HG03025 (cell line): ENCODE measurements around the gene PMS1.
"Not testable (repeated sequence)": the region's sequence is repeated elsewhere in the genome, so short reads cannot be mapped to it uniquely, and the experiment has no call there.

ENCODE experiments used
- ATAC-seq: cut with Tn5 transposase; IDR thresholded peaks from one replicate; pipeline ENCODE4 v1.9.1; 2021; ENCODE audit warnings: mild to moderate bottlenecking, moderate library complexity; ENCODE audit not compliant: unreplicated experiment, low FRiP score

The PMS1 gene

DNA sequence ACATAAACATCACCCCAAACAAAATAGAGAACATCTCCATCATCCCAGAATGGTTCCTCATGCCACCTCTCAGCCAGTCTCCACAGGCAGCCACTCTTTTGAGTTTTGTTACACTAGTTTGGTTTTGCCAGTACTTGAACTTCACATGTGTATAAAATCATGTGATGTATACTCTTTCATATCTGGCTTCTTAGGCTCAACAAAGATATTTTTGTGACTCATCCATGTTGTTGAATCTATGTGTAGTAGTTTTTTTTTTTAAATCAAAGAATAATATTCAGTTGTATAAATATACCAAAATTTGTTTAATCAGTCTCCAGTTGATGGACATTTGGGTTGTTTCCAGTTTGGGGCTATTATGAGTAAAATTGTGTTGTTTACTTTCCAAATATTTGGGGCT, 75.9 kb downstream of the PMS1 start:
- ATAC-seq: no peak

DNA sequence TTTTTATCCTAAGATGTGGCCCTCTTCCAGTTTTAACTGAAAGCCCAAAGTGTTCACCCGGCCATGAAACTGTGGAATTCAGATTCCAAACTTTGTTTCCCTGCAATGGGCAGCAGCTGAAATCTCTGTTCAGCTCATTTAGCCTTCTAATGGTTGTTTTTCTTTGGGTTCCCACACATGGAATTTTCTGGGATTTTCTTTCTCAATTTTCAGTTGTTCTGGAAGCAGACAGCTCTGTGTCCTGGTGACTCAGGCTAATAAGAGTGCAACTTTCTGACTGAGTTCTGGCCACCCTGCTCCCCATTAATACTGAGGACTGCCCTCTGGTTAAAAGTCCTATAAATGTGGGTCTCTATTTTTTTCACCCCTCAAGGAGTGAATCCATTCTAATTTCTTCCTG, 78.5 kb downstream of the PMS1 start:
- no peak for ATAC-seq

DNA sequence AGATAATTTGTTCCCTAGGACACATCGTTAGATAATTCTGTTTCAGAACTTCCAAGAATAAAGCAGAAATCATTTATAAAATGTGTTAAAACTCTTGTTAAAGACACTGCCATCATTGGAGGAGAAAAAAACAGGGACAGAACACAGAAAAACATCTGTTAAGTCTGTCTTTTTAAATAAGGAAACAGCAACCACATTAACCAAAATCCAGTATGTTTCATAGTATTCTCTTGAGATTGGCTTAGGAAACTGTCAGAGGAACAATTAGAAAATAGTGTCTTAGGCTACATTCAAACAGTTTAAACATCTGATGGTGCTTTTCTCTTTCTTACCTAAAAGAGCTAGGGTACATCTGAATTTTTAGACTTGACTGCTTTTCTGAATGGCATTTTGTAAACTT, 81.6 kb downstream of the PMS1 start:
- ATAC-seq: no peak

DNA sequence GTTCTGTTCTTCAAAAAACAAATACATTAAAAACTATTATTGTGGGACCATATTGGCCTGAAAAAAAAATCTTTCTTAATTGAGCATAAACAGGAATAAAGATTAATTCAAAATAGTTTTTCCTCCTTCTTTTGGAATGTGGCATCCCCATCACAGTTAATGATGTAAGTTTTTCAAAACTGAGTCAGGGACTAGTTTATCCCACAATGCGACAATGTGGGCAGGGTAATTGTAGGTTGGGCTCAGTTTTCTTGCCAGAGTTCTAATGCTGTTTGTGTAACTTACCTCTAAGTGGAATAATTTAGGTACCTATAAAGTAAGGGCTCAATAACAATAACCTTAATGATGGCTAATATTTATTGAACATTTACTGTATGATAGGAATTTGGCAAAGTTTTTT, 82.0 kb downstream of the PMS1 start:
- ATAC-seq: no peak

DNA sequence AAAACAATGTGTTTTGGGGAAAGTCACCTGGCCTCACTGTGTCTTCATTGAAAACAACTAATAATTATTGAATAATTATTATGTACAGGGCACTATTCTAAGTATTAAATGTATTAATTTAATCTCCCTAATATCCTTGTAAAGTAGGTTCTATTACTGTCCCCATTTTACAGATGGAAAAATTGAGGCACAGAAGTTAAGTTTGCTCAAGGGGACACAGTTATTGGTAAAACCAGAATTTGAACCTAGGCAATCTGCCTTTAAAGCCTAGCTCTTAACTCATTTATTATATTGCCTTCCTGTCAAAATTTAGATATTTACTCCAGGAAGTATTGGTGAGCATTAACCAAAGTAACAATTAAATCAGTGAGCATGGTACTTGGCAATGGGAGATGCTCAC, 84.6 kb downstream of the PMS1 start:
- no peak for ATAC-seq

DNA sequence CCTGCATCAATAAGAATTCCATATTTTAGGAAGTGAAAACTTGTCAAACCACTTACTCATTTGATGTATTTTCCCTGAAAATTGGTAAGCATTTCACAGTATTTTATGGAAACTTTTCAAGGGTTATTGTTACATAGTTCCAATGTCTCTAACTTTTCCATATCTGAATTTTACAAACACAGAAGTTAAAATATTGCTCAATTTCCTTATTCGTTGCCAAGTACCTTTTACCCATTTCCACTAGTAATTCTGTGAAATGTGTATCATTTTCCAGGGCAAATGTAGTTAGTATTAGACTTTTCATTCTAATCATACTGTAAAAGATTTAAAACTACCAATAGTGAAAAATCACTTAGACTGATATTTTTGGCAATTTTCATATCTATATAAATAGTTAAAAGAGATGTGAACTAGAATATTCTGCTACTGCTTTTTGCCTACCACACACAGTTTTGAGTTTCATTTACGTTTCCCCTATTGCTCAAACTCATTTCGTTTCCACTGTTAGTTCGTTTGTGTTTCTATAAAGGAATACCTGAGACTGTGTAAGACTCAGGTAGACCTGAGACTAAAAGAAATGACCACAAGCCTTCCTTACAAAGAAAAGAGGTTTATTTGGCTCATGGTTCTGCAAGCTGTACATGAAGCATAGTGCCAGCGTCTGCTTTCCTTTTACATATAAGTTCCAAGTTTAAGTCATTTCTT, 86.3 kb downstream of the PMS1 start:
- no peak for ATAC-seq

DNA sequence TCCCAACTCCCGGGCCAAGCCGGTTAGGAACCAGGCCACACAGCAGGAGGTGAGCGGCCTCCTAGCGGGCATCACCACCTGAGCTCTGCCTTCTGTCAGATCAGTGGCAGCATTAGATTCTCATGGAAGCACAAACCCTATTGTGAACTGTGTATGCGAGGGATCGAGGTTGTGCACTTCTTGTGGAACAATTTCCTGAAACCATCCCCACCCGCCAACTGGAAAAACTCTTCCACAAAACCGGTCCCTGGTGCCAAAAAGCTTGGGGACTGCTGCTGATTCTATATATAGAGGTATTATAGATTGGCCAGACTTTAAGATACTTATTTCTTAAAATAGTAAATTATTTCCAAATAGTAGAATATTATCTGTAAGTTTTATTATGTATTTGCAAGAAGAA, 89.4 kb downstream of the PMS1 start:
- ATAC-seq: no peak

DNA sequence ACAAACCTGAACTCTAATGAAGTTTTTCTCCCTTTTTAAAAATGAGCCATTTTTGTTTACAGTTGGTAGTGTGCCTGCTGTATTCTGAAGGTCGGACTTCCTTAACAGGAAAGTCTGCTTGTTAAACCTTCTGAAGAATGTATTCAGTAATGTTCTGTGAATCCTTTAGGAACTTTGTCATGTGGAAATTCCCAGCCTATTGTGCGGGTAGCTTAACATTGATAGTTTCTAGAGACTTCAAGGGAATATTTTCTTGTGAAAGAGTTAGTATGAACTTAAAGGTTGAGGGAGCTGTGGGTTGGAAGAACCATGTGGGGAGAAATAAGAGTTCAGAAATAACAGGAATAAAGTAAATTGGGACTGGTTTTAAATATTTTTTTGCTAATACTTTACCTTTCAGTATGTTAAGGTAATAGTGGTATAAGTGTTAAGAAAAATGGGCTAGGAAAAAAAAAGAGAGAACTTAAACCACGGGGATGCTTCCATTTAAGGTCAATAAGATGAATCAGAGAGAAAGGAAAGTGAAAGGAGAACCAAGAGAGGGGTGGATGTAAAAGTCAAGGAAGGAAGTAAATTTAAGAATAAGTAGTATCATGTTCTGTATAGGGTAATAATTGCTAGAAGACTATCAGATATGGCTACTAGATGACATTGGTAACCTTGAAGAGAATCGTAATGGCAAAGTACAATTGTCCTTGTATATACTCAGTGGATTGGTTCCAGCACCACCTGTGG, 90.5 kb downstream of the PMS1 start:
- no peak for ATAC-seq

DNA sequence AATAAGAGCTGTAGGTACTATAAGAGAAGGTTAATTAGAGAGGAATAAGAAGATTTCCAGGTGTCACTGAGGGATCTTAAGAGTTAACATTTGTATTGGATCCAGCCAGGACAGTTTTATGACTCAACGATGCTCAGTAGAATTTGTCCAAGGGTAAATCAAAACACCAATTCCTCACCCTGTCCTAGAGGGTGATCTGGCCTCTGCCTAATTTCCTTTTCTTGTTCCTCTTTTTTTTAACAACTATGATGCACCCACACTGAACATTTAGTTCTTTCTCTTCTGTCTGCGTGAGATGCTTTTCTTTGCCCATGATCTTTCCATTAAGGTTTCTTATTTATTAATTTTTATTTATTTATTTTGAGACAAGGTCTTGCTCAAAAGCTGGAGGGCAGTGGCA, 92.0 kb downstream of the PMS1 start:
- ATAC-seq: no peak

DNA sequence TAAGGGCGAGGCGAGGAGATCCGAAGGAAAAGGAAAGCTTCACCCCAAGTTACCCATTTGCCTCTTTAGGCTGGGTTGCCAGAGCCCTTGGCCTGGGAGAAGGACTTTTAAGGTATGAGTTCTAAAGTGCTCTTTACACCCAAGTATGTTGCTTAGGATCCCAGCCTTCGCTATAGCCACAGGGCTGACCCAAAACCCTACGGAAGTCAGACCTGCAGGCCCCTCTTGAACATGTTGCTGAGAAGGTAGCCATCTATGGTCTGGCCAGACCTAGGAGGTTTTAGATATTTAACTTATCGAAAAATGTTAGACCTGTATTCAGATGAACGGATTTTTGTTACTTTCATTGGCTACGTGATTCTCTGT, 95.4 kb downstream of the PMS1 start:
- no peak for ATAC-seq

DNA sequence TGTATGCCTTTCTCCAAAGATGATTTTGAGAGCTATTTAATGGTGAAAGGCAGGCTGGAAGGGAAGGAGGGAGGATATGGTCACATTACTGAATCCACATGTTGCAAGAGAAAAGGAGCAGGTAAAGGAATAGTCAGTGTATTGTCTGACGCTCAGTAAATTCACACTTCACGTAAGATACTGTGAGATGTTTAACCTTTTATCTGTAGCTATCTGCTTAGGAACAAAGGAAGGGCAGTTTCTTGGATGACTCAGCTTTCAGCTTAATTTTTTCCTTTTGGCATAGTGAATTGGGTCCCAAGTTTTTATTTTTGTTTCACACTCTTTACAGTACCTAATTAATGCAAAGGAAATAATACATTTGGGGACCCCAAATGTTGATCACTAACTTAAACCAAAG, 96.2 kb downstream of the PMS1 start:
- ATAC-seq: no peak

DNA sequence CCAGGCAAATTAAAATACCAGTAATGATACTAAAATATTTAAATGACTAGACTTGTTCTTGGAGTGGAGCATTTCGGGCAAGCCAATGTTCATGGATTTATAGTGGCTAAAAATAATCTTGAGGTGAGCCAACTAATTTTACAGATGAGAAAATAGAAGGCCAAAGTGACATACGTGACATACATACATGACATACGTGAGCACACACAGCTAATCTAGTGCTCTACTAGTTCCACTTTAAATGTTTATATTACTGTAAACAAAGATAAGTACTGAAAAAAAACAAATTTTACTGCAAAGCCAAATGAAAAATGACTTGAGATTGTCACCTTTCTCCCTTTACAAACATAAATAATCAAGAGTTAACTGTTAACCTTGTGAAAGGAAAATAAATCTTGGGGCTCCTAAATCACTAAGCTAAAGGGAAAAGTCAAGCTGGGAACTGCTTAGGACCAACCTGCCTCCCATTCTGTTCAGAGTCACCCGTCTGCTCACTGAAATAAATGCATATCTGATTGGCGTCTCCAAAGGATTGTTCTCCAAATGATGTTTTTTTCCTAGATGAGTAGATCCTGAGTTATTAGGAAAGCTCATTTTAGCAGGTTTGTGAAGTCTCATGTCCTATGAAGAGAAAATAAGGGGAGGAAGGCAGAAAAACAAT, 96.7 kb downstream of the PMS1 start:
- ATAC-seq: no peak

DNA sequence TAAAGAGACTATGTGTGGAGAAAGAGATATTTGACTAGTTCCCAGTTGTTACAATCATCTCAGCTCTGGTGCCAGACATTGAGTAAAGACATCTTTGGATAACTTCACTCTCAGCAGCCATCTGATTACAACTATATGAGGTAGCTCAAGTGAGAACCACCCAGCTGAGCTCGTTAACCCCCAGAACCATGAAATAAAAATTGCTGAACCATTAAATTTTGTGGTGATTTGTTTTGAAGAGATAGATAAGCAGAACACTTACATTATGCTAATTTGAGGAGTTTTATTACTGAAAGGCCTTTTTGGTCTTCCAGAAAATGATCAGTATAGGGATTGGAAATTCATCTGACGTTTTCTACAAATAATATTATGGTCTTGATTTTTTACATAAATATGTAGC, 101.1 kb downstream of the PMS1 start:
- ATAC-seq: no peak

DNA sequence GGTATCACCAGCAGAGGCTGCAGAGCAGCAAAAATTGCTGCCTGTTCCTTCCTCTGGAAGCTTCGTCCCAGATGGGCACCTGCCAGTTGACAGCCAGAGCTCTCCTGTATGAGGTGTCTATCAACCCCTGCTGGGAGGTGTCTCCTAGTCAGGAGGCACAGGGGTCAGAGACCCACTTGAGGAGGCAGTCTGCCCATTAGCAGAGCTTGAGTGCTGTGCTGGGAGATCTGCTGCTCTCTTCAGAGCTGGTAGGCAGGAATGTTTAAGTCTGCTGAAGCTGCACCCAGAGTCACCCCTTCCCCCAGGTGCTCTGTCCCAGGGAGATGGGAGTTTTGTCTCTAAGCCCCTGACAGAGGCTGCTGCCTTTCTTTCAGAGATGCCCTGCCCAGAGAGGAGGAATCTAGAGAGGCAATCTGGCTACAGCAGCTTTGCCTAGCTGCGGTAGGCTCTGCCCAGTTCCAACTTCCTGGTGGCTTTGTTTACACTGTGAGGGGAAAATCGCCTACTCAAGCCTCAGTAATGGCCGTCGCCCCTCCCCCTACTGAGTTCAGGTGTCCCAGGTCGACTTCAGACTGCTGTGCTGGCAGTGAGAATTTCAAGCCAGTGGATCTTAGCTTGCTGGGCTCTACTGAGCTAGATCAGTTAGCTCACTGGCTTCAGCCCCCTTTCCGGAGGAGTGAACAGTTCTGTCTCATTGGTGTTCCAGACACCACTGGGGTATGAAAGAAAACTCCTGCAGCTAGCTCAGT, 108.5 kb downstream of the PMS1 start:
- not testable (repeated sequence) for ATAC-seq

DNA sequence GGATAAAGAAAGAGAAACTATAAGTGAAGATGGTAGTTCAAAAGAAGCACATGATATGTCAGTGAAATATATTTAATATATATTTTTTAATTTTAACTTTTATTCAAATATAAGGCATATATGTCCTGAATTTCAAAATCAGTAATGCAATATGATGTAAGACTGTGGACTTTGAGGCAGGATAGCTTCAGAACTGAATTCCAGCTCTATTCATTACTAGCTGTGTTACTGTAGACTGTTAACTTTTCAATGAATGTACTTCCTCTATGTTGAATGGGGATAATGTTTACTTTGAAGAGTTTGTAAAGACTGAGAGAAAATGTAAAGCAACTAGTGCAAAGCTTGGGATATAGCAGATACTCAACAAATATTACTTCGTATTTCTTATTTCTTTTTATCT, 112.6 kb downstream of the PMS1 start:
- no peak for ATAC-seq

DNA sequence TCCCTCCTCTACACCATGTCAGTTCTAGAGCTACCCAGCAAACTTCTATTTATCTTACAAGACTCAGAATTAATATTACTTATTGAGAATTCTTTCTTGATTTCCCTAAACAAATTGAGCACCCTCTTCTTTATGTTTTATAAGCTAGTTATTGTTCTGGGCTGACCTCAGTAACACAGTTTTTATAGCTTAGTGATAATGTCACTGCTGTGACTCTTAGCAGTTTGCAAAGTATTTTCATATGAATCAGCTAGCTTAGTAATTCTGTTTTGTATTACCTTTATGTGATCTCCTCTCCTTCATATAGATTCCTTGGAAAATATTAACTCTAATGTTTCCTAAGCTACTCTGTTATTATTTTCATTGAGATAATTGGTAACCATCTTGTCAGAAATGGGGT, 114.9 kb downstream of the PMS1 start:
- no peak for ATAC-seq

DNA sequence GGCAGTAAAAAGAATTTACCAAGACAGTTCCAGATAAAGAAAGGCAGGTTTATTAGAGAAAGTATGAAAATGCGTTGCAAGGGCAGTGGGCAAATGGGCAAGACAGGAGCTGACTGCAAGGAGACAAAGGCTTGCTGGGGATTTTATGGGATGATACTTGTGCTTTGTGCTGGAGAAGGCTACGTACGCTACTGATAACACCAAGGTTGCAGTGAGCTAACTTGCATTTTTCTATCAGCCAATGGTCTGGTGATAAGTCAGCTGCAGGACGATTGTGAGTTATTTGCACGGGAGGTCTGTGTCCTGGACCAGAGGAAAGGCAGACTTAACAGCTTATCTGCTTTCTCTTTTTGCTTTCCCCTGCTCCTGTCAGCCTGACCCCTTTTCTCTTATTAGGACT, 116.5 kb downstream of the PMS1 start:
- no peak for ATAC-seq

DNA sequence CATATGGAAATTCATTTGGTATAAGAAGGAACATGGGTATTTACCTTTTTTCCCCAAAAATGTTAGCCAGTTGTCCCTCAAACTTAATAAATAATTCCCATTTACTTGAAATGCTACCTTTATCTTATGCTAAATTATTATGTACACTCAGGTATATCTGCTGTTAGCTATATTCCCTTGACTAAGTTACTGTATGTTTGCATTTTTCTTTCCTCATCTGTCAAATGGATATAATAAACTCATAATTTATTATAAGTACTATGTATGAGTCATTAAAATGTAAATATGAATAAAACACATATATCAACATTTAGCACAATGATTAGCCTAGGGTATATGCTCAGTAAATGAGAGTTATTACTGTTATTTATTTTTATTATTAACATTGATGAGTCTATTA, 117.4 kb downstream of the PMS1 start:
- ATAC-seq: no peak

DNA sequence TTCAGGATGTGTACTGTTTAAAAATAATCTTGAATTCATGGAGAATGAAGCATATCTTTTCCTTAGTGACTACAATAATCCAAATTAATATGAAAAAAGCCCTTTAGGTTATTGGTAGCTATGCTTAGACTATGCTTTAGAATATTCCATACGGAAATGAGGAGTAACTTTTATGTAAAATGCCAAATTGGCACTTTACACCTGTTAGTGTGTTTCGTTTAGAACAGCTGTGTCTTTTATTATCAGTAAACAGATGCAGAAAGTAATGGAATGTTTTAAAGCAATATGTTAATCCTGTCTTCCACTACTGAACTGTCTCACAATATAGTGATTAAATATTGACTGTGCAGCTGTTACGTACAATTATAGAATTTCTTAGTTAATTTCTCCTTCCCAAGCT, 129.6 kb downstream of the PMS1 start:
- no peak for ATAC-seq

DNA sequence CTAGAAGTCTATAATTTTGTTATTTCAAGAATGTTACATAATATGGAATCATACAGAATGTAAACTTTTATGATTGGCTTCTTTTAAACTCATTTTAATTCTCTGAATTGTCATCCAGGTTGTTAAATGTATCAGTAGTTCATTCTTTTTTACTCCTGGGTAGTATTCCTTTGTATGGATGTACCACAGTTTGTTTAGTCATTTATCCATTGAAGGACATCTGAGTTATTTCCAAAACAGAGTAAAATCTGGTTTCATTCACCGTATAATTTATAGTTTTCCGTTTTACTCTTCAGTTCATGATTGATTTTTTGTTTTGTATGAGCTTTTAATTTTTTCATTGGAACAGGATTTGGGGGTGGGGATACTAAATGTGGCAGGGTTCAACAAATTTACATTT, 132.4 kb downstream of the PMS1 start:
- ATAC-seq: no peak
